Esophagus squamous epithelium (tissue), 5 donors: ENCODE measurements around the gene ITPA. TPM values are rescaled to one million over a fixed set of nuclear protein-coding genes. Genes with fewer than 3 reads are reported as not detected.

Source experiments
- DNase-seq: peaks from one replicate; lab custom pipeline; 2025; lab: John Stamatoyannopoulos, UW
- H3K27ac ChIP-seq, 4 donors: fragments of 200-600 bp; sonication (generic); one replicate each; pipeline ENCODE4 v1.5.1; 2016 to 2019; ENCODE audit warnings: mild to moderate bottlenecking in 1 of 4
- H3K27me3 ChIP-seq, 4 donors: fragments of 200-600 bp; sonication (generic); 1 replicate in 3 of 4; 2 replicates in 1 of 4; pipeline versions ENCODE4 v1.5.1 to v1.6.0; 2017 to 2021; ENCODE audit warnings: antibody characterized with exemption in 1 of 4
- H3K36me3 ChIP-seq, 3 donors: fragments of 200-600 bp; sonication (generic); one replicate each; pipeline ENCODE4 v1.5.1; 2016 to 2019
- H3K4me1 ChIP-seq, 3 donors: fragments of 200-600 bp; sonication (generic); one replicate each; pipeline ENCODE4 v1.5.1; 2017 to 2019
- H3K4me3 ChIP-seq, 4 donors: fragments of 200-600 bp; sonication (generic); 1 replicate in 3 of 4; 2 replicates in 1 of 4; pipeline ENCODE4 v1.5.1; 2016 to 2019; ENCODE audit warnings: mild to moderate bottlenecking in 2 of 4, moderate library complexity in 1 of 4
- H3K9me3 ChIP-seq, 3 donors: fragments of 200-600 bp; sonication (generic); one replicate each; pipeline ENCODE4 v1.5.1; 2016 to 2019
- CTCF ChIP-seq, 6 experiments: fragments of 450-650 bp in 4 of 6; fragments of 200-600 bp in 2 of 6; sonication (generic) in 2 of 6; IDR thresholded peaks; one replicate each; pipeline ENCODE4 v1.5.1; 2016 to 2019; ENCODE audit warnings: antibody characterized with exemption in 6 of 6, mild to moderate bottlenecking in 4 of 6, moderate library complexity in 4 of 6
- POLR2A ChIP-seq, 4 donors: fragments of 450-650 bp; IDR thresholded peaks; one replicate each; pipeline ENCODE4 v1.6.1; 2017; ENCODE audit warnings: antibody characterized with exemption in 4 of 4, mild to moderate bottlenecking in 4 of 4, moderate library complexity in 3 of 4
- WGBS, 2 donors: methylation state at CpG; one replicate each; pipeline ENCODE4 v1.1.5; 2018; 5-methylcytosine and 5-hydroxymethylcytosine counted together
- intact Hi-C: fragments of 100-400 bp; cut with DNase I; formaldehyde crosslinking; loops from one replicate; pipeline ENCODE4 v1.15.0; 2022
- total RNA-seq, 4 donors: library from RNA; depleted of rRNA; stranded (reverse); fragments of >200 nt; gene quantifications; one replicate each; pipeline ENCODE4 v1.1.0, GENCODE V29; 2016
- donor health status: DM: yes; HTN: yes; CAD: no.

Gene ITPA
- total RNA-seq, 4 donors from 2014 or later: 47.1 to 54.5 (median 48.7) TPM

DNA sequence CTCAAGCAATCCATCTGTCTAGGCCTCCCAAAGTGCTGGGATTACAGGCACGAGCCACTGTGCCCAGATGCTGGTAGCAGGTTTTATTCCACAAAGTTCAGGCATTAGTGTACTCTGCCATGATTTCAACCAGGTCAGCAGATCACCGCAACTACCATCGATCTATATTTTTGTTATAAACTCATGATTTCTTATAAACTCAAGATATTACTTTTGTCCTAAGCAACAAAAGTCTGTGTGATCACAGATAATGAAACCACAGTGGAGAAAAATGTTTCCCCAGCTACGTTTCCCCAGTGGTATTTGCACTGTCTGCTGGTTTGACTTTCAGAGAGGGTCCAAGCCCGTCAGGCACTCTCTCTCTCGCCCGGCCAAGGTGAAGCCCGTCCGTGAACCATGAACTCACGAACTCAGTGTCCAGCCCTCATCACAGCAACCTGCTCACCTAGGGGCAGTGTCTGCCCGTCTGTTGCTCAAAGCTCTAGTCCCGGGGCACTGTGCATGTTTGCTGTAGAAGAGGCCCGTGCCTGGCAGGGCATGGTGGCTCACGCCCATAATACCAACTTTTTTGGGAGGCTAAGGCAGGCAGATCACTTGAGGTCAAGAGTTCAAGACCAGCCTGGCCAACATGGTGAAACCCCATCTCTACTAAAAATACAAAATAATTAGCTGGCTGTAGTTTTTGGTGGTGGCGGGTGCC, 22.7 kb downstream of the ITPA start:
- intact Hi-C loops: no loop called here
- Histone ChIP-seq H3K27ac (no peak overlapping the region), H3K36me3 (peaks cover 0 to 54% (median 0%) of the 10 kb centered on the region in 3 donors), H3K27me3 (peaks cover 0 to 25% (median 0%) of the 10 kb centered on the region in 4 donors), H3K4me1 (peaks cover 6 to 27% (median 19%) of the 10 kb centered on the region in 3 donors), H3K9me3 (no peaks in the 10 kb centered on the region), H3K4me3 (no peak overlapping the region)
- DNase-seq: no peak
- 87 to 91% methylated on average over 10 to 12 of the region's 15 CpGs for WGBS, 2 donors
- TF ChIP-seq CTCF (IDR thresholded peaks at IDR 0.05) (no peak), POLR2A (IDR thresholded peaks at IDR 0.05) (no peak)

DNA sequence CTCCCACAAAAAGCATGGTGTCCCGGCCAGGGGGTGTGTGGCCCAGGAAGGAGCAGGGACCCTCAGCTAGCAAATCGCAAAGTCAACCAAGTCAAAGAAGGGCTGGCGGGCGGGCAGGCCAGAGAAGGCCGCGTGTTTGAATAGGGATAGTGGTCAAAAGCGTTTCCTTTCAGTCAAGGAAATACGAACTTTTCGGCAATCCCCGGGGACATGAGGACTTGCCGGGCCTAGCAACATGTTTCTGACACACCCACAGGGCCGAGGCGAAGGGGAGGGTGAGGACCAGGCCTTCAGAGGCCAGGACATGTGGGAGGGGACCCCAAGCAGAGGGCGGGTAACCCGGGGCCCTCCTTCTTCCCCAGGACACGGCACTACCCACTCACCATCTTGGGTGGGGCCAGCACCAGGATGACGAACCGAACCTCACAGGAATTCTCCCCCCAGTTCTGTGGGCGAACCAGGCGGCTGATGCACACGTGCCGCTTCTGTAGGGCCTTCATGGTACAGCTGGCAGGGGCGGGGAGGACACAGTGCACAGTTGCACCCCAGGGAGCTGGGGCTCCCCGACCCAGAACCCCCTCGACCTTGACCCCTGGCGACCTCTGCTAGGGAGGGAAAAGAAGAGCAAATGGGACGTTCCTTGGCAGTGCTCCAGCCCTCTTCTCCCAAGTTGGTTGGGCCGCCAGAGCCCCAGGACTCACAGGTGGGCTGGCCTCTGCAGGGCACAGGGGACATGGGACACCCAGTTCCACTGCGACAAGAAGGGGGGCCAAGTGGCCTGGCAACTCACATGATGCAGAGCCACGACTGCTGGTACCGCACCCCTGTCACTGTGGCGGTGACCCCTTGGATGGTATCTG, 24.1 kb downstream of the ITPA start:
- Histone ChIP-seq H3K36me3 (peaks cover 0 to 44% (median 0%) of the 10 kb centered on the region in 3 donors), H3K4me1 (peaks cover 20 to 32% (median 27%) of the 10 kb centered on the region in 3 donors), H3K9me3 (no peaks in the 10 kb centered on the region), H3K27ac (no peak overlapping the region), H3K27me3 (peaks cover 0 to 38% (median 0%) of the 10 kb centered on the region in 4 donors), H3K4me3 (no peak overlapping the region)
- intact Hi-C loops: no loop called here
- no peak for TF ChIP-seq CTCF (IDR thresholded peaks at IDR 0.05)
- TF ChIP-seq POLR2A (IDR thresholded peaks at IDR 0.05): no peak
- no peak for DNase-seq
- 80 to 83% methylated on average over 7 to 15 of the region's 32 CpGs for WGBS, 2 donors

DNA sequence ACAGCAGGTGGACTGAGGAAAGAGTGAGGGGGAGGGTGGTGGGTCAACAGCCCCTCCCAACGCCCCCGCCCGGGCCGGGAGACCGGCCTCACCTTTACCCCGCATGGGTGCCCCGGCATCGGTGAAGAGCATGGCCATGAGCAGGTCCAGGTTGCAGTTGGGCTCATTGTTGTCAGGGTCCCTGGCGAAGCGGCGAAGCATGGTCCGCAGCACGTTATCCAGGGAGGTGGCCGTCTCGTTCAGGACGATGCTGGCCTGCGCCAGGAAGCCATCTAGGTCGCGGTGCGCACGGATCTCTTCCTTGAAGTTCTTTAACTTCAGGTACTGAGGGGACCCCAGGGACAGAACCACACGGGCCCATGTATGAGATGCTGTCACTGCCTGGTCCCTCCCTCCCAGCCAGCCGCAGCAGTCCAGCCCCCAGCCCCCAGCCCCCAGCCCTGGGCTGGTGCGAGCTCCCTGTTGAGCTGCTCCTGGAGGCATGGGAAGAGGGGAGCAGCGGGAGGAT, 24.7 kb downstream of the ITPA start:
- intact Hi-C loops: no loop called here
- Histone ChIP-seq H3K4me3 (no peak overlapping the region), H3K36me3 (peaks cover 0 to 37% (median 0%) of the 10 kb centered on the region in 3 donors), H3K27ac (no peak overlapping the region), H3K27me3 (peaks cover 0 to 45% (median 0%) of the 10 kb centered on the region in 4 donors), H3K4me1 (peaks cover 23 to 39% (median 28%) of the 10 kb centered on the region in 3 donors), H3K9me3 (no peaks in the 10 kb centered on the region)
- no peak for DNase-seq
- TF ChIP-seq CTCF (IDR thresholded peaks at IDR 0.05) (no peak), POLR2A (IDR thresholded peaks at IDR 0.05) (no peak)
- WGBS, 2 donors: 92 to 93% methylated on average over 3 to 5 of the region's 25 CpGs

GRCh38 chr20:3235666-3236324, 26.5 kb downstream of the ITPA start:
- H3K4me1 ChIP-seq: peaks cover 23 to 56% (median 37%) of the 10 kb centered on the region in 3 donors
- H3K27me3 ChIP-seq: peaks cover 0 to 63% (median 0%) of the 10 kb centered on the region in 4 donors
- DNase-seq: no peak
- no peaks in the 10 kb centered on the region for H3K9me3 ChIP-seq
- peaks cover 0 to 20% (median 0%) of the 10 kb centered on the region in 3 donors for H3K36me3 ChIP-seq
- no peak overlapping the region for H3K4me3 ChIP-seq
- H3K27ac ChIP-seq: no peak overlapping the region
- 18 to 62% methylated on average over 2 to 4 of the region's 4 CpGs for WGBS, 2 donors
- intact Hi-C loops: no loop called here
- TF ChIP-seq CTCF (IDR thresholded peaks at IDR 0.05) (no peak), POLR2A (IDR thresholded peaks at IDR 0.05) (no peak)
